Panc1 (cell line): ENCODE results near the gene TMEM200B. TPM values are rescaled to one million over a fixed set of nuclear protein-coding genes. Genes with fewer than 3 reads are reported as not detected.
A peak's percentile ranks its signal among the peaks of the same experiment; 100 is the strongest.

Source experiments
- ATAC-seq: fragments of 200-7000 bp; cut with Tn5 transposase; 2 replicates; pipeline ENCODE4 v1.9.1; 2020; ENCODE audit warnings: mild to moderate bottlenecking, moderate library complexity
- BruUV-seq: library from RNA; stranded (reverse); fragments of 400-500 nt; replicated peaks from 2 replicates; lab custom pipeline; 2021; lab: Mats Ljungman, UMichigan
- CTCF ChIA-PET: fragments of 300-600 bp; sonication (Branson Sonifier 250); formaldehyde crosslinking; loops from one replicate; lab custom pipeline; 2022; ENCODE audit warnings: antibody characterized with exemption; lab: Charles Lee
- POLR2A ChIA-PET: fragments of 300-600 bp; sonication (Branson Sonifier 250); formaldehyde crosslinking; loops from one replicate; lab custom pipeline; 2022; ENCODE audit warnings: antibody characterized with exemption; lab: Charles Lee
- DNase-seq: peaks from one replicate; pipeline ENCODE4 v3.0.0-alpha.2; 2010; ENCODE audit warnings: low read depth, low spot score
- H3K27ac ChIP-seq: 2 replicates; pipeline ENCODE4 v1.5.1; 2011; ENCODE audit warnings: mild to moderate bottlenecking, low read length, inconsistent platforms
- H3K27me3 ChIP-seq: fragments of 200-500 bp; sonication (Bioruptor generic); 2 replicates; pipeline ENCODE4 v1.6.0; 2014; ENCODE audit warnings: low read length, inconsistent platforms; ENCODE audit not compliant: control insufficient read depth, insufficient read depth
- H3K36me3 ChIP-seq: fragments of 200-500 bp; sonication (Bioruptor generic); 2 replicates; pipeline ENCODE4 v1.5.1; 2014; ENCODE audit warnings: inconsistent platforms, mild to moderate bottlenecking, low read length, moderate library complexity; ENCODE audit not compliant: control insufficient read depth, insufficient read depth
- H3K4me1 ChIP-seq: 2 replicates; pipeline ENCODE4 v1.5.1; 2011; ENCODE audit warnings: inconsistent platforms, mild to moderate bottlenecking, low read length, moderate library complexity; ENCODE audit not compliant: control insufficient read depth, insufficient read depth
- H3K4me3 ChIP-seq, 2 experiments: 2 replicates each; pipeline ENCODE4 v1.5.1; 2011 to 2012; ENCODE audit warnings: low read depth in 2 of 2, low read length in 2 of 2, mild to moderate bottlenecking in 2 of 2, inconsistent platforms in 1 of 2, moderate library complexity in 1 of 2
- H3K9me3 ChIP-seq: fragments of 200-500 bp; sonication (Bioruptor generic); 2 replicates; pipeline ENCODE4 v1.5.1; 2014; ENCODE audit warnings: low read depth, mild to moderate bottlenecking, inconsistent platforms, low read length, moderate library complexity; ENCODE audit not compliant: control insufficient read depth, insufficient read depth
- CTCF ChIP-seq: fragments of 450-650 bp; IDR thresholded peaks from 2 replicates; pipeline ENCODE4 v1.5.1; 2017; ENCODE audit warnings: mild to moderate bottlenecking
- POLR2AphosphoS5 ChIP-seq: IDR thresholded peaks from 2 replicates; pipeline ENCODE4 v1.6.1; 2012; ENCODE audit warnings: mild to moderate bottlenecking, low read depth, low read length, moderate library complexity
- REST ChIP-seq, 2 experiments: IDR thresholded peaks; 2 replicates each; pipeline ENCODE4 v1.6.1; 2011 to 2012; ENCODE audit warnings: low read depth in 2 of 2, control low read depth in 1 of 2, low read length in 1 of 2, mild to moderate bottlenecking in 1 of 2, moderate library complexity in 1 of 2; ENCODE audit not compliant: insufficient read depth in 1 of 2
- SIN3A ChIP-seq: IDR thresholded peaks from 2 replicates; pipeline ENCODE4 v1.6.1; 2012; ENCODE audit warnings: low read depth, mild to moderate bottlenecking, low read length, moderate library complexity, borderline replicate concordance; ENCODE audit not compliant: insufficient read depth
- TCF7L2 ChIP-seq: IDR thresholded peaks from 2 replicates; pipeline ENCODE4 v1.6.1; 2011; ENCODE audit warnings: mild to moderate bottlenecking, low read depth, low read length, inconsistent platforms
- in situ Hi-C: cut with HindIII; loops from 2 replicates; pipeline ENCODE4 v1.10.0; 2016; ENCODE audit warnings: low sequenced_read_pairs, low pct_unique_long_range_greater_than_20kb
- intact Hi-C: fragments of 100-400 bp; cut with micrococcal nuclease; formaldehyde crosslinking; loops from one replicate; pipeline ENCODE4 v1.10.0; 2022; ENCODE audit not compliant: unreplicated experiment
- total RNA-seq: library from RNA; stranded (reverse); gene quantifications from one replicate; pipeline ENCODE4 v1.2.1, GENCODE V29; 2021; ENCODE audit not compliant: unreplicated experiment

The TMEM200B gene
- total RNA-seq, 1 experiment from 2014 or later = 2.1 TPM

- CTCF ChIA-PET = no interaction called here
- in situ Hi-C loops = no loop called here
- TSS peak; percentile 85 for BruUV-seq
Observed at GRCh38 chr1:29119121-29119929, 4.4 kb downstream of the TMEM200B start.

GRCh38 chr1:29117381-29117780 is 6.3 kb downstream of the TMEM200B start:
- H3K27ac ChIP-seq = no peak overlapping the region
- H3K9me3 ChIP-seq = no peaks in the 10 kb centered on the region
- ATAC-seq (no peak), DNase-seq (no peak)
- no TSS peak for BruUV-seq
- no peak overlapping the region for H3K4me3 ChIP-seq
- no peaks in the 10 kb centered on the region; the same call in 1 of the 2 replicates for H3K27me3 ChIP-seq
- ChIA-PET POLR2A (no interaction called here), CTCF (interaction anchor here (0.7 kb wide), 1 partner anchor 235 kb away, joined by 4 read pairs; no protein-coding TSS in a partner anchor)
- in situ Hi-C loops = no loop called here
- intact Hi-C loops = no loop called here
- H3K36me3 ChIP-seq = no peaks in the 10 kb centered on the region; the same call in 1 of the 2 replicates
- H3K4me1 ChIP-seq = no peaks in the 10 kb centered on the region
- TF ChIP-seq POLR2AphosphoS5 = no peak
- TF ChIP-seq TCF7L2 = no peak
- TF ChIP-seq REST (IDR thresholded peaks at IDR 0.05; ENCODE audit: insufficient read depth in 1 of 2, low read depth in 2 of 2, low read length in 1 of 2) = no peak
- no peak for TF ChIP-seq SIN3A

More at GRCh38 chr1:29119121-29119929, 4.4 kb downstream of the TMEM200B start:
- intact Hi-C loops = no loop called here
- TF ChIP-seq SIN3A (no peak), CTCF (no peak), POLR2AphosphoS5 (no peak), REST (IDR thresholded peaks at IDR 0.05; ENCODE audit: insufficient read depth in 1 of 2, low read depth in 2 of 2, low read length in 1 of 2) (no peak), TCF7L2 (no peak)
- Histone ChIP-seq H3K4me3 (no peak overlapping the region), H3K27me3 (no peaks in the 10 kb centered on the region; the same call in 1 of the 2 replicates), H3K27ac (no peak overlapping the region), H3K9me3 (no peaks in the 10 kb centered on the region), H3K4me1 (no peaks in the 10 kb centered on the region; the same call in 1 of the 2 replicates), H3K36me3 (no peaks in the 10 kb centered on the region; the same call in 1 of the 2 replicates)
- DNase-seq = no peak
- no peak for ATAC-seq
- POLR2A ChIA-PET = no interaction called here
